Mesendoderm (in vitro differentiated cells): ENCODE results near the gene CTSO.

ENCODE experiments used
- DNase-seq: peaks from one replicate; pipeline ENCODE4 v3.0.0; 2013
- H2AK5ac ChIP-seq: 2 replicates; pipeline ENCODE4 v1.6.1; 2013; ENCODE audit warnings: low read length, inconsistent platforms
- H2BK120ac ChIP-seq: 2 replicates; pipeline ENCODE4 v1.6.1; 2013; ENCODE audit warnings: low read depth, mild to moderate bottlenecking, low read length, moderate library complexity, mixed read lengths
- H2BK15ac ChIP-seq: replicated peaks from 2 replicates; pipeline ENCODE4 v1.6.1; 2013; ENCODE audit warnings: low read depth, mild to moderate bottlenecking, moderate library complexity
- H2BK5ac ChIP-seq: 2 replicates; pipeline ENCODE4 v1.6.1; 2013; ENCODE audit warnings: low read length, inconsistent platforms
- H3K18ac ChIP-seq: 2 replicates; pipeline ENCODE4 v1.6.1; 2013; ENCODE audit warnings: mild to moderate bottlenecking, low read length, mixed read lengths
- H3K23ac ChIP-seq: one replicate; pipeline ENCODE4 v1.6.1; 2013; ENCODE audit warnings: low read length
- H3K27ac ChIP-seq: 2 replicates; pipeline ENCODE4 v1.5.1; 2013; ENCODE audit warnings: low read depth, mild to moderate bottlenecking, inconsistent platforms, low read length, moderate library complexity
- H3K27me3 ChIP-seq: 2 replicates; pipeline ENCODE4 v1.6.1; 2013; ENCODE audit warnings: low read length, control low read depth, mild to moderate bottlenecking, inconsistent platforms; ENCODE audit not compliant: insufficient read depth, poor library complexity
- H3K36me3 ChIP-seq: 2 replicates; pipeline ENCODE4 v1.6.1; 2013; ENCODE audit warnings: low read length, inconsistent platforms; ENCODE audit not compliant: control insufficient read depth, insufficient read depth
- H3K4ac ChIP-seq: one replicate; pipeline ENCODE4 v1.6.1; 2013; ENCODE audit warnings: low read depth, mild to moderate bottlenecking, low read length, moderate library complexity
- H3K4me1 ChIP-seq: 2 replicates; pipeline ENCODE4 v1.6.1; 2013; ENCODE audit warnings: low read depth, low read length, inconsistent platforms; ENCODE audit not compliant: control insufficient read depth
- H3K4me2 ChIP-seq: 2 replicates; pipeline ENCODE4 v1.6.1; 2013; ENCODE audit warnings: low read length
- H3K4me3 ChIP-seq: 2 replicates; pipeline ENCODE4 v1.5.1; 2013; ENCODE audit warnings: mild to moderate bottlenecking, low read length
- H3K56ac ChIP-seq: one replicate; pipeline ENCODE4 v1.6.1; 2013; ENCODE audit warnings: low read length
- H3K79me1 ChIP-seq: 2 replicates; pipeline ENCODE4 v1.6.1; 2013; ENCODE audit warnings: low read length, inconsistent platforms
- H3K79me2 ChIP-seq: 2 replicates; pipeline ENCODE4 v1.6.1; 2013; ENCODE audit warnings: mild to moderate bottlenecking, low read length; ENCODE audit not compliant: control insufficient read depth, insufficient read depth
- H3K9ac ChIP-seq: 2 replicates; pipeline ENCODE4 v1.6.1; 2013; ENCODE audit warnings: low read length, inconsistent platforms
- H4K5ac ChIP-seq: one replicate; pipeline ENCODE4 v1.6.1; 2013; ENCODE audit warnings: low read length
- H4K8ac ChIP-seq: one replicate; pipeline ENCODE4 v1.6.1; 2013; ENCODE audit warnings: low read depth, mild to moderate bottlenecking, control low read depth, low read length, moderate library complexity
- WGBS: extraction: QIAGEN DNeasy Blood & Tissue Kit; methylation state at CpG from one replicate; pipeline ENCODE4 v1.1.7; 2013; ENCODE audit warnings: low lambda C conversion rate, missing lambda C conversion rate; ENCODE audit not compliant: insufficient coverage; ENCODE audit errors: extremely low coverage; 5-methylcytosine and 5-hydroxymethylcytosine counted together

CTSO gene

DNA sequence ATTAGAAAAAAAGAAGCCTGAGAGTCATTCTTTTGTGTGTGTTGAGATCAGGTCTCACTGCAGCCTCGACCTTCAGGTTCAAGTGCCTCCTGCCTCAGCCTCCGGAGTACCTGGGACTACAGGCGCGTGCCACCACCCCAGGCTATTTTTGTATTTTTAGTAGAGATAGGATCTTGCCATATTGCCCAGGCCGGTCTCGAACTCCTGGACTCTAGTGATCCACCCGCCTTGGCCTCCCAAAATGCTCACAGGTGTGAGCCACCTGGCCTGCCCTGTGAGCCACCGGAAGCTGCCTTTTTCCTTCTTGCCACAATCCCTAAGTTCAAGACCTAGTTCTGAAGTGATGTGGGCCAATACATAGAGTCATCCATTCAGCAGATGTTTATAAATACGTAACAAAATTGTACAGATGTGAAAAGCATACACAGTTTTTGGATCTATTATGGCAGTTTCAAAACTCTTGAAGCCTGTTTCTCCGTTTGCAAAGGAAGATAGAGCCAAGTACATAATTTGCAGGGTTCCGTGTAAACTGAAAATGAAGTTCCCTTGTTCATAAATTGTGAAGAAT lies 536 bp upstream of the CTSO start:
- peak overlapping the region; percentile 92 for H3K4ac ChIP-seq
- H2BK15ac ChIP-seq: no peak overlapping the region
- no peak overlapping the region for H3K23ac ChIP-seq
- no peak overlapping the region for H3K27ac ChIP-seq
- H3K27me3 ChIP-seq: no peaks in the 10 kb centered on the region
- WGBS: no CpG with 5 or more reads among the region's 11 CpGs
- H3K79me1 ChIP-seq: no peaks in the 10 kb centered on the region
- H3K4me2 ChIP-seq: peak overlapping the region; percentile 36
- H3K9ac ChIP-seq: peak overlapping the region; percentile 61
- H3K36me3 ChIP-seq: no peaks in the 10 kb centered on the region
- H4K8ac ChIP-seq: no peak overlapping the region
- no peak overlapping the region for H3K18ac ChIP-seq
- no peaks in the 10 kb centered on the region for H3K4me1 ChIP-seq
- DNase-seq: no peak
- H2AK5ac ChIP-seq: no peak overlapping the region
- peak overlapping the region; percentile 87 for H3K56ac ChIP-seq
- peak overlapping the region; percentile 72 for H4K5ac ChIP-seq
- H2BK5ac ChIP-seq: no peak overlapping the region
- no peak overlapping the region for H3K4me3 ChIP-seq
- H2BK120ac ChIP-seq: no peak overlapping the region
- no peaks in the 10 kb centered on the region for H3K79me2 ChIP-seq

DNA sequence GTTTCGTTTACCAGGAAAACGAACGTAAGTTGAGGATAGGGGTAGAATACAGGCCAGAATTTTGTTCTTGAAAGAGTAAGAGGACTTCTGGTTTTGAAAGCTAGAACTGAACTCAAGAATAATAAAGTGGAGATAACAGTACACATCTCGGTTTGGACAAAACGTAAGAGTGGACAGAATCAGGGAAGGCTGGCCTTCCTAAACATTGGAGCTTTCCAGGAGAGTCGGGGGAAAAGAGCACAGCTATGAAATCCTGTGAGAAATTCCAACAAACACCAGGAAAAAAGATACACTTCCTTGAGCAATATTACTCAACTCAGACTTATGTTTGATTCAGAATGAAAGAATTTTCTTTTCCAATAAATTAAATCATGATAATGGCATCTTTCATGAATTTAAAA lies 1.2 kb downstream of the CTSO start:
- Histone ChIP-seq H3K79me1 (no peaks in the 10 kb centered on the region), H3K27me3 (no peaks in the 10 kb centered on the region), H2AK5ac (no peak overlapping the region), H3K4me1 (no peaks in the 10 kb centered on the region), H2BK15ac (no peak overlapping the region), H4K8ac (no peak overlapping the region), H3K9ac (no peak overlapping the region), H4K5ac (no peak overlapping the region), H3K4me2 (no peak overlapping the region), H3K4ac (no peak overlapping the region), H3K18ac (no peak overlapping the region), H3K79me2 (no peaks in the 10 kb centered on the region), H2BK120ac (no peak overlapping the region), H3K23ac (no peak overlapping the region), H3K36me3 (no peaks in the 10 kb centered on the region), H3K56ac (no peak overlapping the region), H2BK5ac (no peak overlapping the region), H3K27ac (no peak overlapping the region), H3K4me3 (no peak overlapping the region)
- WGBS: no CpG with 5 or more reads among the region's 6 CpGs
- no peak for DNase-seq

DNA sequence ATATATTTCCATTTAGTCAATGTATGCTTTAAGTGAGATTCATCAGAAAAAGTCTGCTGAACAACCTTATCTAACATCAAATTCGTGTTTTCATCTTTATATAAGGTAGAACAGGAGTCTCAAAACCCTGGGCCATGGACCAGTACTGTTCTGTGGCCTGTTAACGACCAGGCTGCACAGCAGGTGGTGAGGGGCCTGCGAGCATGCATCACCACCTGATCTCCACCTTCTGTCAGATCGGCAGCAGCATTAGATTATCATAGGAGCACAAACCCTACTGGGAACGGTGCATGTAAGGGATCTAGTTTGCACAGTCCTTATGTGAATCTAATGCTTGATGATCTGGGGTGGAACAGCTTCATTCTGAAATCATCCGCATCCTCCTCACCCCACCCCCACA lies 3.2 kb downstream of the CTSO start:
- no peak overlapping the region for H3K23ac ChIP-seq
- H2AK5ac ChIP-seq: no peak overlapping the region

DNA sequence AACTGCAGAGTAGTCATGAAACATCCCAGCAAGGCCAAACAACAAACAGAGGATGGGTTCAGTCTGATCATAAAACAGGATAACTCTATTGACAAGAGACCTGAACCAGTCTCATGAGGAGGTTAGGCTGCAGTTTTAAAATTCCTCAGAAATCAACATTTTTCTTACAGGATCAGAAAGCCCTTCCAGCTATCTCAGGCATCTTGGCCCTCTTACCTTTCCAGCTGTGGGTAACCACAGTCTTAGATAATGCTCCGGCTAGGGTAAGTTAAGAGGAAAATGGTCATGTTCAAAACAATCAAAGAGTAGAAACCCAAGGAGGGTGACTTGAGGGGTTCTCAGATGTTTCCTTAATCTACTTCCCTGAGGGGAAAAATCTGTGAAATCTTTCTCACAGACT lies 5.1 kb downstream of the CTSO start:
- no peak overlapping the region for H3K27ac ChIP-seq
- no peak overlapping the region for H3K4ac ChIP-seq
- no peak overlapping the region for H2BK15ac ChIP-seq
- no peaks in the 10 kb centered on the region for H3K4me1 ChIP-seq
- no peak overlapping the region for H3K18ac ChIP-seq
- no peak overlapping the region for H3K23ac ChIP-seq
- no peaks in the 10 kb centered on the region for H3K79me2 ChIP-seq
- no peak overlapping the region for H4K5ac ChIP-seq
- peak; percentile 64 for DNase-seq
- no peak overlapping the region for H3K4me3 ChIP-seq
- no peak overlapping the region for H2AK5ac ChIP-seq
- no peak overlapping the region for H3K56ac ChIP-seq
- H3K9ac ChIP-seq: no peak overlapping the region
- H3K27me3 ChIP-seq: no peaks in the 10 kb centered on the region
- H4K8ac ChIP-seq: no peak overlapping the region
- no peak overlapping the region for H2BK120ac ChIP-seq
- H3K36me3 ChIP-seq: no peaks in the 10 kb centered on the region
- H3K79me1 ChIP-seq: no peaks in the 10 kb centered on the region
- H2BK5ac ChIP-seq: no peak overlapping the region
- WGBS: no CpG with 5 or more reads among the region's 1 CpG
- H3K4me2 ChIP-seq: no peak overlapping the region

More for the DNA sequence above, 3.2 kb downstream of the CTSO start:
- H3K4me1 ChIP-seq: no peaks in the 10 kb centered on the region
- H3K4me2 ChIP-seq: no peak overlapping the region
- no CpG with 5 or more reads among the region's 6 CpGs for WGBS
- H2BK15ac ChIP-seq: no peak overlapping the region
- no peak overlapping the region for H2BK120ac ChIP-seq
- H3K9ac ChIP-seq: no peak overlapping the region
- H3K79me1 ChIP-seq: no peaks in the 10 kb centered on the region
- no peak overlapping the region for H4K5ac ChIP-seq
- H3K27ac ChIP-seq: no peak overlapping the region
- H3K56ac ChIP-seq: no peak overlapping the region
- H3K27me3 ChIP-seq: no peaks in the 10 kb centered on the region
- H3K4me3 ChIP-seq: no peak overlapping the region
- H3K79me2 ChIP-seq: no peaks in the 10 kb centered on the region
- no peak overlapping the region for H3K18ac ChIP-seq
- H3K4ac ChIP-seq: no peak overlapping the region
- no peaks in the 10 kb centered on the region for H3K36me3 ChIP-seq
- no peak overlapping the region for H2BK5ac ChIP-seq
- H4K8ac ChIP-seq: no peak overlapping the region
- DNase-seq: no peak

DNA sequence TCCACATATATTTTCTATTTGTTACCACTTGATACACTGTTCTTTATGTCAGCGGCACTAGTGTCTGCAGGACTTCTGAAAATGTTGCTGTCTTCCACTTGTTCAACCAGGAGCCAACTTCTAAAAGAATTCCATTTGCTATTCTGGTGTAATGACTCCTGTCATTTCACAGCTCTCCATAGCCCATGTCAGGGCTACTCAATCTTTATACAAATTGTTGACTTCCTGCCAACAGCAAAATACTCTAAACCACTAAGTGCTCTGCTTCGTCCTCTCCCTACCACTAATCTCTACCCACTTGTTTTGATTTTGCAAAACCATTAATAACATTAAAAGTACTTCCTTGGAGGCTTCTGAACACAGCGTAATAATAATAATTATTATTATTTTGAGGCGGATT lies 7.2 kb downstream of the CTSO start:
- H3K4me2 ChIP-seq: no peak overlapping the region
- H3K79me2 ChIP-seq: no peaks in the 10 kb centered on the region
- H4K5ac ChIP-seq: no peak overlapping the region
- H3K23ac ChIP-seq: no peak overlapping the region
- WGBS: no CpG with 5 or more reads among the region's 4 CpGs
- no peak overlapping the region for H3K56ac ChIP-seq
- H3K27me3 ChIP-seq: no peaks in the 10 kb centered on the region
- H3K4me1 ChIP-seq: no peaks in the 10 kb centered on the region
- H2BK15ac ChIP-seq: no peak overlapping the region
- H3K18ac ChIP-seq: no peak overlapping the region
- no peaks in the 10 kb centered on the region for H3K79me1 ChIP-seq
- H3K4me3 ChIP-seq: no peak overlapping the region
- no peak overlapping the region for H2BK120ac ChIP-seq
- no peak for DNase-seq
- H4K8ac ChIP-seq: no peak overlapping the region
- H3K36me3 ChIP-seq: no peaks in the 10 kb centered on the region
- H3K9ac ChIP-seq: no peak overlapping the region
- no peak overlapping the region for H2AK5ac ChIP-seq
- no peak overlapping the region for H2BK5ac ChIP-seq
- H3K4ac ChIP-seq: no peak overlapping the region
- no peak overlapping the region for H3K27ac ChIP-seq

DNA sequence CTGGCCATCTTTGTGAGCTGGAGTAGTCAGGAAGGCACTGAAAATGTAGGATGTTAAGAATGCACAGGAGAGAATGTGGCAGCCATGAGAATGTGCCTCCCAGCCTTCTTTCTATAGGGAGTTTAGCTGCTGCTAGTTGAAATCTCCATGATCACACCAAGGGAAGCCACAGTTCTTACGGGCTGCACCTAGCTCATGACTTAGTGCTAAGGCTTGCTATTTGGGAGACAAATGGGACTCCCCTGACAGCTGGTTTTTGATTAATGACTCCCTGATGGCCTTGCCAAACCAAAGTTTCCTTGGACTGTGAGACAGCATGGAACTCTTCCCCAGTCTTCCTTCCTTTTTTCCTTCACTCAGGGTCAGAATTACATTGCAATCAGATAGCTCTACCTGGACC lies 9.2 kb downstream of the CTSO start:
- H3K27ac ChIP-seq: no peak overlapping the region
- no peak overlapping the region for H2BK15ac ChIP-seq
- no peak overlapping the region for H2BK5ac ChIP-seq
- no peak overlapping the region for H3K9ac ChIP-seq
- H3K4me2 ChIP-seq: no peak overlapping the region
- DNase-seq: peak; percentile 5
- no peak overlapping the region for H2BK120ac ChIP-seq
- H3K4me3 ChIP-seq: no peak overlapping the region
- H3K79me1 ChIP-seq: no peaks in the 10 kb centered on the region
- H3K4me1 ChIP-seq: no peaks in the 10 kb centered on the region
- no peaks in the 10 kb centered on the region for H3K79me2 ChIP-seq
- no peak overlapping the region for H3K4ac ChIP-seq
- no peak overlapping the region for H2AK5ac ChIP-seq
- no peaks in the 10 kb centered on the region for H3K36me3 ChIP-seq
- H3K23ac ChIP-seq: no peak overlapping the region
- no peak overlapping the region for H3K56ac ChIP-seq
- H4K8ac ChIP-seq: no peak overlapping the region
- no peak overlapping the region for H3K18ac ChIP-seq
- H3K27me3 ChIP-seq: no peaks in the 10 kb centered on the region
- no CpG with 5 or more reads among the region's 1 CpG for WGBS
- no peak overlapping the region for H4K5ac ChIP-seq
